K562 (cell line): ENCODE measurements around the gene DDX39A. TPM values are rescaled to one million over a fixed set of nuclear protein-coding genes. Genes with fewer than 3 reads are reported as not detected.

Experiments used
- ATAC-seq: fragments of 200-7000 bp; cut with Tn5 transposase; 3 replicates; pipeline ENCODE4 v1.9.1; 2020; ENCODE audit warnings: moderate library complexity
- BruUV-seq: library from RNA; stranded (reverse); fragments of 400-500 nt; replicated peaks from 2 replicates; lab custom pipeline; 2021; lab: Mats Ljungman, UMichigan
- CTCF ChIA-PET: fragments of 300-600 bp; formaldehyde crosslinking; extraction: SDS; loops from one replicate; lab custom pipeline; 2021; ENCODE audit warnings: low intra/inter-chr PET ratio; lab: Yijun Ruan, JAX
- POLR2A ChIA-PET: fragments of 300-600, 350-650 bp; sonication (Branson Sonifier 250); formaldehyde crosslinking; extraction: SDS; loops from one replicate; lab custom pipeline; 2021; ENCODE audit warnings: antibody characterized with exemption, inconsistent platforms; lab: Yijun Ruan, JAX
- DNase-seq, 4 experiments: peaks; one replicate each; pipeline versions ENCODE4 v3.0.0 to v3.0.0-alpha.2; 2011 to 2018; ENCODE audit warnings: low spot score in 3 of 4, mixed read lengths in 3 of 4; ENCODE audit errors: extremely low read depth in 1 of 4
- FAIRE-seq: peaks from 2 replicates; lab custom pipeline; 2011; peaks lifted over from hg19 to GRCh38; lab: Jason Lieb, UNC
- H2AFZ ChIP-seq: 2 replicates; pipeline ENCODE4 v1.6.0; 2011; ENCODE audit warnings: low read depth, low read length, control low read depth, inconsistent platforms
- H3K27ac ChIP-seq: fragments of 200-600 bp; 3 replicates; pipeline ENCODE4 v1.8.0; 2011; ENCODE audit warnings: low read depth, mild to moderate bottlenecking, control low read depth, inconsistent platforms, low read length, moderate library complexity, mixed read lengths; ENCODE audit errors: extremely low read depth
- H3K27me3 ChIP-seq, 2 experiments: fragments of 300-600 bp in 1 of 2; 2 replicates in 1 of 2; 3 replicates in 1 of 2; pipeline versions ENCODE4 v1.6.0 to v1.8.0; 2011; ENCODE audit warnings: inconsistent platforms in 2 of 2, low read length in 2 of 2, mild to moderate bottlenecking in 1 of 2, mixed read lengths in 1 of 2, moderate library complexity in 1 of 2; ENCODE audit not compliant: control insufficient read depth in 2 of 2, insufficient read depth in 2 of 2
- H3K36me3 ChIP-seq: fragments of 300-600 bp; 3 replicates; pipeline ENCODE4 v1.8.0; 2011; ENCODE audit warnings: mild to moderate bottlenecking, low read length, inconsistent platforms; ENCODE audit not compliant: control insufficient read depth, insufficient read depth
- H3K4me1 ChIP-seq, 2 experiments: fragments of 200-600 bp in 1 of 2; replicated peaks in 1 of 2; 2 replicates in 1 of 2; 3 replicates in 1 of 2; pipeline versions ENCODE4 v1.5.1 to v1.8.0; 2011; ENCODE audit warnings: inconsistent platforms in 2 of 2, low read length in 2 of 2, mild to moderate bottlenecking in 1 of 2, mixed read lengths in 1 of 2, moderate library complexity in 1 of 2; ENCODE audit not compliant: control insufficient read depth in 2 of 2, insufficient read depth in 2 of 2
- H3K4me2 ChIP-seq: 2 replicates; pipeline ENCODE4 v1.6.1; 2011; ENCODE audit warnings: low read length, control low read depth, inconsistent platforms, mixed read lengths; ENCODE audit not compliant: insufficient read depth
- H3K4me3 ChIP-seq: fragments of 200-600 bp; sonication (generic), shearing (Covaris generic); 2 replicates; pipeline ENCODE4 v1.5.1; 2016; ENCODE audit warnings: control low read depth, inconsistent platforms
- H3K79me2 ChIP-seq: fragments of 200-600 bp; 3 replicates; pipeline ENCODE4 v1.8.0; 2011; ENCODE audit warnings: low read length, inconsistent platforms; ENCODE audit not compliant: control insufficient read depth, insufficient read depth
- H3K9ac ChIP-seq, 2 experiments: 2 replicates each; pipeline versions ENCODE4 v1.6.0 to v1.6.1; 2011; ENCODE audit warnings: low read depth in 2 of 2, low read length in 2 of 2, control low read depth in 1 of 2, inconsistent platforms in 1 of 2, mild to moderate bottlenecking in 1 of 2, mixed read lengths in 1 of 2; ENCODE audit not compliant: insufficient read depth in 1 of 2
- H3K9me1 ChIP-seq: one replicate; pipeline ENCODE4 v1.6.0; 2011; ENCODE audit warnings: inconsistent platforms, mild to moderate bottlenecking, low read length, moderate library complexity; ENCODE audit not compliant: control insufficient read depth, insufficient read depth
- H3K9me3 ChIP-seq: replicated peaks from 2 replicates; pipeline ENCODE4 v1.5.1; 2011; ENCODE audit warnings: low read depth, low read length, inconsistent platforms; ENCODE audit not compliant: control insufficient read depth, insufficient read depth
- H4K20me1 ChIP-seq: replicated peaks from 2 replicates; pipeline ENCODE4 v1.6.1; 2011; ENCODE audit warnings: low read length, inconsistent platforms, mixed read lengths; ENCODE audit not compliant: control insufficient read depth, insufficient read depth
- CEBPB ChIP-seq: fragments of 450-650 bp; IDR thresholded peaks from 2 replicates; pipeline ENCODE4 v1.6.1; 2016; ENCODE audit warnings: missing genetic modification characterization, missing compliant biosample characterization
- CEBPG ChIP-seq, 3 experiments: fragments of 200-800 bp in 1 of 3; sonication (Bioruptor generic) in 1 of 3; sonication (generic) in 1 of 3; formaldehyde crosslinking in 1 of 3; IDR thresholded peaks in 2 of 3; conservative IDR thresholded peaks in 1 of 3; 2 replicates each; pipeline versions ENCODE4 v1.6.1 to v1.8.0; 2016 to 2022; ENCODE audit warnings: missing compliant biosample characterization in 2 of 3, missing genetic modification characterization in 2 of 3, mild to moderate bottlenecking in 1 of 3, missing genetic modification reagents in 1 of 3
- EGR1 ChIP-seq: fragments of 450-650 bp; conservative IDR thresholded peaks from 2 replicates; pipeline ENCODE4 v1.6.1; 2017; ENCODE audit warnings: mild to moderate bottlenecking
- FOXP1 ChIP-seq: sonication (generic); formaldehyde crosslinking; IDR thresholded peaks from 2 replicates; pipeline ENCODE4 v1.8.0; 2022; ENCODE audit warnings: mild to moderate bottlenecking, missing genetic modification reagents
- LCOR ChIP-seq: sonication (generic); formaldehyde crosslinking; IDR thresholded peaks from 2 replicates; pipeline ENCODE4 v1.8.0; 2022; ENCODE audit warnings: mild to moderate bottlenecking, missing genetic modification reagents
- PHTF2 ChIP-seq: fragments of 250-450 bp; sonication (Bioruptor Pico); IDR thresholded peaks from 2 replicates; pipeline ENCODE4 v1.5.0; 2021; ENCODE audit warnings: mild to moderate bottlenecking
- PKNOX1 ChIP-seq: fragments of 450-650 bp; IDR thresholded peaks from 2 replicates; pipeline ENCODE4 v1.6.1; 2016
- RBFOX2 ChIP-seq: fragments of 200-400 bp; formaldehyde crosslinking; IDR thresholded peaks from 2 replicates; pipeline ENCODE4 v1.6.1; 2017; ENCODE audit warnings: low read depth, mild to moderate bottlenecking, low read length, moderate library complexity
- ZNF277 ChIP-seq: fragments of 250-450 bp; sonication (Bioruptor Pico); IDR thresholded peaks from 2 replicates; pipeline ENCODE4 v1.8.0; 2022; ENCODE audit warnings: inconsistent platforms, mild to moderate bottlenecking, moderate library complexity, borderline replicate concordance
- ZNF384 ChIP-seq: IDR thresholded peaks from 2 replicates; pipeline ENCODE4 v1.6.1; 2012; ENCODE audit warnings: low read depth, low read length, improper control_type of control experiment
- WGBS: fragments of 100-300 bp; shearing (Covaris generic); methylation state at CpG from one replicate; pipeline ENCODE4 v1.1.6; 2016; ENCODE audit warnings: low coverage, mixed read lengths; ENCODE audit not compliant: insufficient coverage; ENCODE audit errors: missing lambda C conversion rate; 5-methylcytosine and 5-hydroxymethylcytosine counted together
- in situ Hi-C: fragments of 300-500 bp; cut with MboI; formaldehyde crosslinking; loops from 4 replicates; pipeline ENCODE4 v1.15.0; 2018; ENCODE audit warnings: inconsistent platforms, mixed read lengths
- intact Hi-C: fragments of 100-400 bp; cut with micrococcal nuclease; formaldehyde crosslinking; loops from 2 replicates; pipeline ENCODE4 v1.14.2; 2022
- polyA plus RNA-seq, 8 experiments: library from polyadenylated mRNA; depleted of rRNA in 4 of 8; stranded (reverse) in 5 of 8; unstranded in 3 of 8; fragments of >200 nt; fragmentation: Nextera tagmentation in 2 of 8; fragmentation: Illumina TruSeq in 1 of 8; extraction: Ambion mirVana in 2 of 8; extraction: Trizol in 1 of 8; gene quantifications; 2 replicates each; pipeline versions ENCODE4 v1.2.1 to v1.2.3, GENCODE V29; 2011 to 2014; ENCODE audit warnings: inconsistent platforms in 1 of 8, missing spikeins in 1 of 8
- total RNA-seq, 7 experiments: library from RNA; depleted of rRNA in 6 of 7; stranded (reverse); fragments of >200 nt in 6 of 7; fragmentation: Illumina TruSeq in 2 of 7; extraction: Trizol in 2 of 7; gene quantifications; 2 replicates each; pipeline versions ENCODE4 v1.2.1 to v1.2.3, GENCODE V29; 2011 to 2021; ENCODE audit warnings: low replicate concordance in 1 of 7
- TF ChIP-seq, protein P1 (sequence below): sonication (generic); IDR thresholded peaks from 2 replicates; pipeline ENCODE4 v1.6.1; 2016

The DDX39A gene
- total and polyA plus RNA-seq, 9 of the 15 experiments (the other 6 are each of a cell fraction or from before 2014, with no cell fraction given): 90.3 to 250 (median 188) TPM

DNA sequence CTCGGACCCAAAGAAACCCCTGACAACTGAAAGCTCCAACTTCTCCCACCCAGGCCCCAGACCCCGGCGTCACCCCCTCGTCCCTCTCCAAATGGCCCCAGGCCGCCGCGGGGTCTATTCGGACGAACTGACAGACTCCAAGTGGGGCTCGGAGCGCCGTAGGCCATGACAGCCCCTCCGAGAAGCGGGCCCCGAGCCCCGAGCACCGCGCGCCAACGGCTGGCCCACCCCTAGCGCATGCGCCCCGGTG, 360 bp downstream of the DDX39A start (continued):
- TF ChIP-seq RBFOX2 (peak; percentile 94; the same call in 1 of the 2 replicates), EGR1 (0 out of 2 replicates have a peak, but pooled peaks have one; percentile 11), PHTF2 (CRISPR knock-in tag) (0 out of 2 replicates have a peak, but pooled peaks have one; percentile 13)

DNA sequence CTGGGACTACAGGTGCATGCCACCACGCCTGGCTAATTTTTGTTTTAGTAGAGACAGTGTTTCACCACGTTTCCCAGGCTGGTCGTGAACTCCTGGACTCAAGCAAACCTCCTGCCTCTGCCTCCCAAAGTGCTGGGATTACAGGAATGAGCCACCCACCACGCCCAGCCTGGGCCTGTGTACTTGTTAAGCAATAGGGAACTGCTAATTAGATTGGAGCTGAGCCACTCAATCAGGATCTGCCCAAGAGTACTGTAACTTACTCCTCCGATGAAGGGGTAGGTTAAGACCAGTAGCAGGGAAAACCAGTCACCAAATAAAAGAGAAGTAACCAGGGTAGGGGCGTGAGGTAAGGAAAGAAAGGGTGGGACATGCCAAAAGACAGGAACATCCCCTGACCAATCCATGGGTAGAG, 2.3 kb downstream of the DDX39A start:
- no peak overlapping the region for H2AFZ ChIP-seq
- no peak for ATAC-seq
- H3K9ac ChIP-seq: peak overlapping the region; percentile 88 to 98
- H3K27me3 ChIP-seq: no peaks in the 10 kb centered on the region
- FAIRE-seq: no peak
- peaks cover 73% of the 10 kb centered on the region for H3K79me2 ChIP-seq
- H4K20me1 ChIP-seq: peaks cover 50% of the 10 kb centered on the region
- no TSS peak for BruUV-seq
- peak in 1 of 4 experiments; percentile 18 for DNase-seq
- peaks cover 19% of the 10 kb centered on the region for H3K9me1 ChIP-seq
- H3K27ac ChIP-seq: peak overlapping the region; percentile 98
- H3K36me3 ChIP-seq: peaks cover 56% of the 10 kb centered on the region
- no peak for TF ChIP-seq ZNF277 (CRISPR knock-in tag)
- TF ChIP-seq CEBPG (CRISPR knock-in tag; IDR thresholded peaks at IDR 0.05): peak; percentile 55
- TF ChIP-seq CEBPG (tag; conservative IDR thresholded peaks at IDR 0.05 in 1 of 2, IDR thresholded peaks at IDR 0.05 in 1 of 2): peak in 1 of 2 experiments; percentile 40; a peak in 2 of 4 replicates
- no peak for TF ChIP-seq LCOR (CRISPR knock-in tag)
- no peak for TF ChIP-seq PKNOX1
- TF ChIP-seq CEBPB (tag): peak; percentile 59
- TF ChIP-seq ZNF384: no peak
- no peak for TF ChIP-seq FOXP1 (CRISPR knock-in tag)
- TF ChIP-seq, protein P1, sequence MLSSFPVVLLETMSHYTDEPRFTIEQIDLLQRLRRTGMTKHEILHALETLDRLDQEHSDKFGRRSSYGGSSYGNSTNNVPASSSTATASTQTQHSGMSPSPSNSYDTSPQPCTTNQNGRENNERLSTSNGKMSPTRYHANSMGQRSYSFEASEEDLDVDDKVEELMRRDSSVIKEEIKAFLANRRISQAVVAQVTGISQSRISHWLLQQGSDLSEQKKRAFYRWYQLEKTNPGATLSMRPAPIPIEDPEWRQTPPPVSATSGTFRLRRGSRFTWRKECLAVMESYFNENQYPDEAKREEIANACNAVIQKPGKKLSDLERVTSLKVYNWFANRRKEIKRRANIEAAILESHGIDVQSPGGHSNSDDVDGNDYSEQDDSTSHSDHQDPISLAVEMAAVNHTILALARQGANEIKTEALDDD: peak; percentile 50; the same call in 1 of the 2 replicates
- TF ChIP-seq, all 486 proteins: peak for 3
- CTCF ChIA-PET: no interaction called here
- intact Hi-C loops: no loop called here
- WGBS: 17% methylated on average over 6 of the region's 6 CpGs
- no peaks in the 10 kb centered on the region for H3K9me3 ChIP-seq
- peak overlapping the region; percentile 96 for H3K4me3 ChIP-seq
- H3K4me2 ChIP-seq: peak overlapping the region; percentile 82
- in situ Hi-C loops: no loop called here
- H3K4me1 ChIP-seq: peaks cover 21 to 38% of the 10 kb centered on the region in 2 experiments
- POLR2A ChIA-PET: interaction anchor here (0.5 to 4.9 kb wide), 8 partner anchors 9 to 121 kb away, joined by 3 to 55 read pairs (median 4); partner anchors contain the start of gene ADGRE5
